Endometrial microvascular endothelial cells (primary cell): ENCODE data around the gene FCN3. TPM values are rescaled to one million over a fixed set of nuclear protein-coding genes. Genes with fewer than 3 reads are reported as not detected.

Experiments used
- in situ Hi-C: cut with HindIII; loops from 2 replicates; pipeline ENCODE4 v1.10.0; 2017; ENCODE audit warnings: low sequenced_read_pairs, low pct_unique_long_range_greater_than_20kb; ENCODE audit errors: inconsistent ontology term
- total RNA-seq: library from RNA; depleted of rRNA; stranded (reverse); fragments of >200 nt; gene quantifications from one replicate; pipeline ENCODE4 v1.2.3, GENCODE V29; 2015; ENCODE audit errors: inconsistent ontology term

The FCN3 gene
- 1.9 TPM for total RNA-seq

- in situ Hi-C loops: no loop called here
Measured at GRCh38 chr1:27374362-27375086, at the start of gene FCN3. Gene FCN3, minus strand, starts transcription at chr1:27374824. Its CDS starts 6 bp downstream, at chr1:27374818.

GRCh38 chr1:27423709-27424108 lies 49.1 kb upstream of the FCN3 start:
- in situ Hi-C loops: loop anchor here (25.0 kb wide), 1 partner anchor 164 kb away; no protein-coding TSS in a partner anchor

- in situ Hi-C loops: loop anchor here (25.0 kb wide), 1 partner anchor 169 kb away; no protein-coding TSS in a partner anchor
Measured at GRCh38 chr1:27418326-27419185, 43.9 kb upstream of the FCN3 start.

GRCh38 chr1:27417713-27418112 lies 43.1 kb upstream of the FCN3 start:
- in situ Hi-C loops: loop anchor here (25.0 kb wide), 1 partner anchor 170 kb away; no protein-coding TSS in a partner anchor

GRCh38 chr1:27416387-27417111 lies 41.9 kb upstream of the FCN3 start:
- in situ Hi-C loops: loop anchor here (25.0 kb wide), 1 partner anchor 171 kb away; no protein-coding TSS in a partner anchor

GRCh38 chr1:27414091-27414490 lies 39.5 kb upstream of the FCN3 start:
- in situ Hi-C loops: loop anchor here (25.0 kb wide), 1 partner anchor 173 kb away; no protein-coding TSS in a partner anchor

- in situ Hi-C loops: loop anchor here (25.0 kb wide), 1 partner anchor 174 kb away; no protein-coding TSS in a partner anchor
Measured at GRCh38 chr1:27413004-27413403, 38.4 kb upstream of the FCN3 start.

GRCh38 chr1:27412502-27412901 lies 37.9 kb upstream of the FCN3 start:
- in situ Hi-C loops: loop anchor here (25.0 kb wide), 1 partner anchor 175 kb away; no protein-coding TSS in a partner anchor

GRCh38 chr1:27410709-27411108 lies 36.1 kb upstream of the FCN3 start:
- in situ Hi-C loops: loop anchor here (25.0 kb wide), 1 partner anchor 177 kb away; no protein-coding TSS in a partner anchor

GRCh38 chr1:27409669-27410068 lies 35.0 kb upstream of the FCN3 start:
- in situ Hi-C loops: loop anchor here (25.0 kb wide), 1 partner anchor 178 kb away; no protein-coding TSS in a partner anchor

GRCh38 chr1:27408151-27408550 lies 33.5 kb upstream of the FCN3 start:
- in situ Hi-C loops: loop anchor here (25.0 kb wide), 1 partner anchor 179 kb away; no protein-coding TSS in a partner anchor

- in situ Hi-C loops: loop anchor here (25.0 kb wide), 1 partner anchor 181 kb away; no protein-coding TSS in a partner anchor
Measured at GRCh38 chr1:27406791-27407190, 32.2 kb upstream of the FCN3 start.

- in situ Hi-C loops: loop anchor here (25.0 kb wide), 1 partner anchor 181 kb away; no protein-coding TSS in a partner anchor
Measured at GRCh38 chr1:27406362-27406680, 31.7 kb upstream of the FCN3 start.

- in situ Hi-C loops: loop anchor here (25.0 kb wide), 1 partner anchor 182 kb away; no protein-coding TSS in a partner anchor
Measured at GRCh38 chr1:27405598-27406361, 31.2 kb upstream of the FCN3 start.

- in situ Hi-C loops: loop anchor here (25.0 kb wide), 1 partner anchor 182 kb away; no protein-coding TSS in a partner anchor
Measured at GRCh38 chr1:27405074-27405473, 30.4 kb upstream of the FCN3 start.

GRCh38 chr1:27403931-27404330 lies 29.3 kb upstream of the FCN3 start:
- in situ Hi-C loops: loop anchor here (25.0 kb wide), 1 partner anchor 183 kb away; no protein-coding TSS in a partner anchor

- in situ Hi-C loops: loop anchor here (25.0 kb wide), 1 partner anchor 184 kb away; no protein-coding TSS in a partner anchor
Measured at GRCh38 chr1:27403065-27403726, 28.6 kb upstream of the FCN3 start.
